ELF-1 (cell line): ENCODE measurements around the gene USP7.
"Not testable (repeated sequence)": the region's sequence is repeated elsewhere in the genome, so short reads cannot be mapped to it uniquely, and the experiment has no call there.

Experiments
- DNase-seq: peaks from one replicate; pipeline ENCODE4 v3.0.0-alpha.2; 2016; ENCODE audit warnings: low read depth, low spot score

USP7 gene

GRCh38 chr16:8880839-8881510, 82.7 kb downstream of the USP7 start:
- no peak for DNase-seq

- peak; percentile 69 for DNase-seq
These were observed 85.2 kb downstream of the USP7 start for GRCh38 chr16:8878523-8878911.

GRCh38 chr16:8877894-8878522, 85.7 kb downstream of the USP7 start:
- no peak for DNase-seq

GRCh38 chr16:8875317-8875716, 88.4 kb downstream of the USP7 start:
- DNase-seq, result not testable (repeated sequence)

GRCh38 chr16:8874388-8874787, 89.3 kb downstream of the USP7 start:
- no peak for DNase-seq

GRCh38 chr16:8873866-8874195, 89.9 kb downstream of the USP7 start:
- DNase-seq, result not testable (repeated sequence)

GRCh38 chr16:8872967-8873865, 90.5 kb downstream of the USP7 start:
- no peak for DNase-seq

- no peak for DNase-seq
These were observed 91.6 kb downstream of the USP7 start for GRCh38 chr16:8872071-8872470.

- DNase-seq, result not testable (repeated sequence)
These were observed 93.8 kb downstream of the USP7 start for GRCh38 chr16:8869988-8870241.

GRCh38 chr16:8869212-8869987, 94.3 kb downstream of the USP7 start:
- DNase-seq, result peak; percentile 69

- peak; percentile 89 for DNase-seq
These were observed 95.1 kb downstream of the USP7 start, which contains the start of gene CARHSP1 for GRCh38 chr16:8868416-8869211. TSS of gene CARHSP1 (minus strand) at chr16:8869006. CDS start at chr16:8859328, 9,678 bp downstream.

GRCh38 chr16:8867932-8868415, 95.7 kb downstream of the USP7 start:
- no peak for DNase-seq

GRCh38 chr16:8867216-8867931, 96.3 kb downstream of the USP7 start:
- peak; percentile 56 for DNase-seq

- DNase-seq, result no peak
These were observed 96.9 kb downstream of the USP7 start for GRCh38 chr16:8866884-8867215.

GRCh38 chr16:8866118-8866883, 97.4 kb downstream of the USP7 start:
- peak; percentile 97 for DNase-seq

GRCh38 chr16:8865145-8865882, 98.4 kb downstream of the USP7 start:
- DNase-seq, result no peak

GRCh38 chr16:8864480-8865110, 99.1 kb downstream of the USP7 start:
- peak; percentile 82 for DNase-seq
